ENCODE results near the gene ADAMTSL1.

Gene ADAMTSL1

DNA sequence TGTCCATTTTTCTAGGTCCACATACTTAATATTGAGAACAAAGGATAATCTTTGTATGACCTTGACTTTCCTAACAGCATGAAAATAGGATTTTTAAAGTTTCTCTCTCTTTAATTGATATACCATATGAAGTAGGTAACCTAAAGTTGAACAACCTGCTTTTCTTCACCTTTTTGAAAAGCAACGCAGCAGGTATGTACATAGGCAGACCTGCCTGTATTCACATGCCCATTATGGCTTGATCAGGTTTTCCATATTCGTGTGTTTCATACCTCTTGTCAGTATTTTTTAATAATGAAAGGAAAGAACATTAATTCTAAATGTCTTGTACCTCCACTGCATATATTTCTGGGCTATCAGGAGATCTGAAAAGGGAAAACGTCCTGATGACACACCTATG lies 1.5 kb upstream of the ADAMTSL1 start:
- DNase-seq: no peak

DNA sequence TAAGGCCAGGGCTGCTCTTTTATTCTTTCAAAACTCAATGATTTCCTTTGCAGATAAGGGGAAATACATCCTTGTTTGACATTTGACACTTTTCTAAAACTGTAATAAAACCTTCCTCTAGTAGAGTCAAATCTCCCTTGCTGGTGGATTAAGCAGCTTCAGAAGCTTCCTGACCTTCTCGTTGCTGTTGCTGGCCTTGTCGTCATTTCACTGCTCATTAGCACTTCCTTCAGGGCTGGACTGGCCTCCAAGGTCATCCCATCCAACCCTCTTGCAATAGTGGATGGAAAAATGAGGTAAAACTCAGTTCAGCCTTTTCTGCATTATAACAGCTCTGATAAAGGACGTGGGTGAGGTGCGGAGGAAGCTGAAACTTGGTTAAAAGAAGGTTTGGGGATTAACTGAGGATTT lies 1.1 kb upstream of the ADAMTSL1 start:
- DNase-seq: no peak

GRCh38 chr9:18474783-18475182 lies 830 bp downstream of the ADAMTSL1 start:
- no peak for DNase-seq

DNA sequence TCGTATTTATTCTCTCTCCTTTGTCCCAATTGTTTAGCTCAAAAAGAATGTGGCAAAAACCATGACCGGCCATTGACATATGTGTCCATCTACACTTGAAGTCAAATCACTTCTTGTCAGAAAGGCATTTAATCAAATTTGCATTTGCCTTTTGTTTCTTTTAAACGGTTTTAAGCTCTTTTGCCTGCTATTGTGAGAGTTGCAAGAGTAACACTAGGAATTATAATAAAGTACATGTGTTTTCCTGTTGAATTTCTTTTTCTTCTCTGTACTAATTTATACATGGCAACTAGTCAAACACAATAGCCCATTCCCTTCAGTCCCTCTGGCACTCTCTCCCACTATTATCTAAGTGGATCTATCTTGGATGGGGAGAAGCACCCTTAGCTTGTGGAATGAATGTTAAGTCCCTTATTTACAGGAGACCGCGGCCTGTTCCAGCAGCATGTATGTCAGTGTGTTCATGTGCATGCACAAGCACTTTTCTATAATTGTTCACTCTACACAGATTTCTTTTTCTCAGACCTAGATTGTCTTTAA lies 3.2 kb downstream of the ADAMTSL1 start:
- no peak for DNase-seq

GRCh38 chr9:18477719-18478118 lies 3.8 kb downstream of the ADAMTSL1 start:
- no peak for DNase-seq

DNA sequence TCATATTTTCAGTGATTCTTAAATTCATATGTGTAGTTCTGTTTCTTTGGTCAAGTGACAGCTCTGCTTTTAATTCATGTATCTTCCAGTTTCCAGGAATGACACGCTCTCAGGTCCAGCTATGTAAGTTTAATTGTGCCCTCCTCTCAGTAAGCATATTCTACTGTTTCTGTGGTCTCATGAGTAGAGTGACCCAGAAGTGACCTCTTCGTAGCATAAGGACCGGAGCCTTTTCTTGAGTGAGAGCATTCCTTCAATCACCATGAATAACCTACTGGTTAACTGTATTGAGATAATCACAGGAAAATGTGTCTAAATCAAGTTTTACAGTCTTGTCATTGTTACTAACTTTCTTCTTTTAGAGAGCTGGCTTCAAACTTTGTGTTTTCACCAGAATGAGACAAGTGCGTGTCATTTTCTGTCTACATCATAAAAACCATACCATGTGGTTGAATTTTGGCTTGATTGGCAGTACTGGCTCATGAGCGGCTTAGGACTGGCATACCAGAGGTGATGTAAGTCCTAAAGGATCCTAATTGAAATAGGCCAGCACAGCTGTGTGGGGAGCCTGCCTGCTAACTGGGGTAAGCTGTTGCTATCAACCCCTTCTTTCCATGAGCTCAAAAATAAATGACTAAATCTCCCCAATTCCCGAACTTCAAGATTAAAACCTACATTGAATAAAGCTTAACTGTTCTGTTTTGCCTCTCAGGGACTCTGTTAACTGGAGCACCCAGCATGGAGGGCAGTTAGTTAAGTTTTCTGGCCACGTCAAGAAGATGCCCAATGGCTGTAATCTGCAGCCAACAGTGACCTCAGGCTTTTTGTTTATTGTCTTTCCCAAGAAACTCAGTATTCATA lies 4.8 kb downstream of the ADAMTSL1 start:
- DNase-seq: no peak

DNA sequence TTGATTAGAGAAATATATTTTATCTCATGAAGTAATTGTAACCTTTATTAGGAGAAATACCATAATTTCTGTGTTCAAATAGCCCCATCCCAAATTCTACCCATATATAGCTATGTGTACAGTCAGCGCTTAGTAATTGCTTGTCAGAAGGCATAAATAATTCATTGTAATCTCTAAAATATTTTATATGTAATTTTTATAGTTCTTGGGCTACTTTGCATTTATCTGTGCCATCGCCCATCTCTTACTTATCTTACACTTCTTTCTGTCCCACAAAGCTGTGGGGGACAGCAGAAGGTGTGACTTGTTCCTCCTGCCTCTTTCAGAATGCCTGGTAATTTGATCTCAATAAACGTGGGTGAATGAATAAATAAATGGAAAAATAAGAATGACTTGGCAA lies 5.5 kb downstream of the ADAMTSL1 start:
- DNase-seq: peak; percentile 13

DNA sequence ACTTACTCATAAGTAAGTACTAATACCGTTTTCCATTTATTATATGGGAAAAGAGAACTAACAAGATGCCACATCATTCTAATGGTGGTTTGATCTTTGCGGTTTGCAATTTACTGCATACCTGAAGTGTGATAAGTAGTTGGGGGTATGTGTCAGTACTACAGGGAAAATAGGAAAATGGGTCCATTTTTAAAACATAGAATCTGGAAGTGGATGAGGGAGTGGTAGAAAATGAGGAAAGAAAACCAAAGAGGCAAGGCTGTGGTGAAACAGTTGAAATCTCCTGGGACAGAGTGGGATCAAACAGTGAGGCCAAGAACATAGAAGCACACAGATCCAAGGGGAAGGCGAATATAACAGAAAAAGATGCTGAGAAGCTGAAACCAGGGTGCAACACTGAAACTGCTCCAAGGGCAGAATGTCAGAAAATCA lies 6.7 kb downstream of the ADAMTSL1 start:
- DNase-seq: no peak

GRCh38 chr9:18482371-18482770 lies 8.4 kb downstream of the ADAMTSL1 start:
- DNase-seq: no peak

DNA sequence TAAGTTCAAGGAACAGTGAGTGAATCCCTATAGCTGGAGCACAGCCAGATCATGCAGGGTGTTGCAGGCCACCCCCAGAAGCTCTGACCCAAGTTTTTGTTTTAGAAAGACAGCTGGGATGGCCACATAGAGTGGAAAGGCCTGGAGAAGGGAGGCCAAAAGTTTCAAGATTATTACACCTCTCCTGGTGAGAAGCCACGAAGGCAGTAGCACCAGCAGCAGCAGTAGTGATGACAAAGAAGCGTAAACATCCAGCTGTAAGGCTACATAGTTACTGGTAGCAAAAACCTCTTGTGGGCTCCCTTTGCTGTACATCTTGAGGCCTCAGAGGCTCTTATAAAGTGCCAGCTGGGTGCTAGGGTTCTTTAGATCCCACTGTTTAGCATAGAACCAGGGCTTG lies 11.8 kb downstream of the ADAMTSL1 start:
- DNase-seq: no peak

- no peak for DNase-seq
Measured at GRCh38 chr9:18487611-18488010, 13.7 kb downstream of the ADAMTSL1 start.

- no peak for DNase-seq
Measured at GRCh38 chr9:18488886-18489285, 14.9 kb downstream of the ADAMTSL1 start.

- no peak for DNase-seq
Measured at GRCh38 chr9:18489861-18490260, 15.9 kb downstream of the ADAMTSL1 start.

DNA sequence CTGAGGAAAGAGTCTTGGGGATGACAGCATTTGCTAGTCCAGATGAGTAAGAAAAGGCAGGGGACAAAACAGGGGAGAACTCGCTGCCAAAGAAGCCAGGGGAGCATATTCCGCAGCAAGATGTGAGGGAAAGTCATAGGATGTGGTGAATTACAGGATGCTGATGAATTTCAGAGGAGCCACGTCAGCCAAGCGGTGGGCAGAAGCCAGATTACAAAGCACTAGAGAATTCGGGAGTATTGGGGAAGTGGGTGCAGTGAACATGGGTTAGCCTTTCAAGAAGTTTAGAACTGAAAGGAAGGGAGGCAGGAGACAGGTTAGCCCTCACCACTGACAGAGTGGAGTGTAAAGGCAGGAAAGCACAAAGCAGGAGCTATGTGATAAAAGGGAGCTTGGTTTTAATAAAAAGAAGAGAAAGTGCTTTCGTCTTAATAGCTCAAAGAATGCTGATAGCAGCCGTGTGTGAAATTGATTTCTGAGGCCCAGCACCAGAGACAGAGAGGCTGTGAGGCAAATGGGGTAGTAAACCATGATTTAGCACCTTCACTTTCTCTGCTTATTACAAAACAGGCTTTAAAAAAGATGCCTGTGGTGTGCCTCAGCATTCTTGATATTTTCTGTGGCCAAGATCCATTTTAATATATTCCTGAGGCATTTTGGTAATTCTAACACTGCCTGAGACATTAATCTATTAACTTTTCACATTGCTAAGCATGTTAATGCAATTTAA lies 16.9 kb downstream of the ADAMTSL1 start:
- DNase-seq: no peak

DNA sequence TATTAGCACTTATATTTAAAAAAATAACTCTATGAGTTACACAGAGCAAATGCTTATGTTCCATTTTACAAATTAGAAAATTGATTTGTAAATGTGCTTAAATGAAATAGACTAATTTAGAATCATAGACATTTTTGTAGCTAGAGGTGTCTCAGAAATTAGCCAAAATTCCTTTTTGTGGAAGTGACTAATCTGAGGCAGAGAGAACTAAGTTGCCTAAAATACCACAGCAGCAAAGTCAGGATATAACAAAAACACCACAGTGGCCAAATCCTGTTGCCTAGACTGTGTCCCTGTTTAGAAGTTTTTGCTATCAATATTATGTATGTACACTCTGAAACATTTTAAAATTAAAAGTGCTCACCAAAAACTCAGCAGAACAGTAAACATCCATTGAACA lies 18.7 kb downstream of the ADAMTSL1 start:
- no peak for DNase-seq

GRCh38 chr9:18493451-18493993 lies 19.6 kb downstream of the ADAMTSL1 start:
- DNase-seq: no peak

GRCh38 chr9:18495065-18495464 lies 21.1 kb downstream of the ADAMTSL1 start:
- no peak for DNase-seq

- no peak for DNase-seq
Measured at GRCh38 chr9:18496256-18497000, 22.5 kb downstream of the ADAMTSL1 start.

DNA sequence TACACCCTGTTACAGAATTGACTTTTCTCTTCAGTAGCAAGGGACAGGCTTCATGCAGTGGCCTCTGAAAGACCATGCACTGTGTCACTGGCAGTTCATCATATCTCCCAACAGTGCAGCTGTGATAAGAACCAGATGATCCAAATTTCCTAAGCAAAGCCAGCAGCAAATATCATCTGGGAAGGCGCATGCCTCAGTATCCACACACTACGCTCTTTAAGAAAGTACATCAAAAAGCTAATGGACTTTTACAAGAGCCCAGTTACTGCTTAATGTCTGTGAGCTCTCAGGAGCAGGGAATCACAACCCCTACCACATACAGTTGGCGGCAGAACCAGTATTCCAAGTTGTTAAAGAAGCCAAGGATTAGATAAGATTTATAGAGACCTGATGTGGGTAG lies 25.1 kb downstream of the ADAMTSL1 start:
- DNase-seq: no peak

DNA sequence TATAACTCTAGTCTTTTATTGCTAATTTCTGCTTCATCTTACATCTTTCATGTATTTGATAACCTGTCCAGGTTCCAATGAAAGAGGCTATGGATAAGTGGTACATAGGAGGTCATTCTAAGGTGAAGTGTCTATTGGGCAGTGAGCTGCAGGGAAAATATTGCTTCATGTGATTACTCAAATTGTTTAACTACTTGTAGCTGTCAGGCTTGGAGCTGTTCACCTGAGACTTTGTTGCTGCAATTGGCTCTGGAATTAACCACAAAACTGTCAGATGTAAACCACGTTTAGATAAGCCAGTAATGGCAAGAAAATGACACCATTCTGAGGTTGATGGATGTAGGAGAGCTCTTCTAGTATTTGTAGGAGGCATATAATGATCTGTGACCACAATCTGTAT lies 26.0 kb downstream of the ADAMTSL1 start:
- DNase-seq: no peak

DNA sequence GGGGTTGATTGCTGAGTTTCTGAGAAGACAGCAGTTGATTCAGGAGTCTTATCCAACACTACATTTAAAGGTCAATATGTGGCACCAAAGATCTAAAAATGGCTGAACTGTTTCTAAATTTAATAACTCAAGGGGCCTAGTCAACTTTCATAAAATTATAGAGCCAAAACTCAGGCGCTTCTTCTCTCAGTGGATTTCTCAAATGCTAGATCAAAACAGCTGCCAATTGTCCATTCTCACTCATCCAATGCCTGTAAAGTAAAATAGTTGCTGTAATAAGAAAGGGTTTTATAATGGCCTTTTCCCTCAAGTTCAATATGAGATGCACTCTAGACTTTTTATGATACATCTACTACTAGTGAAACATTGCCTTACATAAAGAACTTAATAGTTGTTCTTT lies 26.5 kb downstream of the ADAMTSL1 start:
- DNase-seq: no peak

GRCh38 chr9:18501949-18502348 lies 28.0 kb downstream of the ADAMTSL1 start:
- DNase-seq: no peak

DNA sequence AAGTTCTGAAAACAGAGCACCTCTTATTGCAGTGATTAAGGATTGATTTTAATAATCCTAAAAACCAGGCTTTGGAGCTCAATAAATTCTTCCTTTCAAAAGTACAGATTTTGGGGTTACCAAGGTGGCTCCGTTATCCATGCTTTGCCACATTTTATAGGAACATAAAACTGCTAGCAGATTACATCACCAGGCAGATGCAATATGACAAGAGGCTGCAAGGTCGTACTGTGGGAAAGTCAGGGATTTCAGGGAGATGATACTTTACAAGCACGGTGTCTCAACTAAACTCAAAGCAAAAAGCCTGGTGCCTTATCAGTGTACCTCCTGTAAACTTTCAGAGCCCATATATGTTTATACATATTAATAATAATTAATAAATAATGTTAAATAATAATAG lies 28.6 kb downstream of the ADAMTSL1 start:
- DNase-seq: no peak
